OCI-LY7 (cell line): ENCODE data around the gene C8B.

Experiments
- CTCF ChIP-seq: fragments of 200-600 bp; sonication (generic); conservative IDR thresholded peaks from 2 replicates; pipeline ENCODE4 v1.5.1; 2014; ENCODE audit warnings: mild to moderate bottlenecking, antibody characterized with exemption, low read length, moderate library complexity, mixed read lengths
- EZH2phosphoT487 ChIP-seq: fragments of 200-600 bp; sonication (generic); IDR thresholded peaks from 2 replicates; pipeline ENCODE4 v1.6.1; 2018; ENCODE audit warnings: low read depth, borderline replicate concordance, mild to moderate bottlenecking, mixed run types, antibody characterized with exemption, low read length, moderate library complexity, mixed read lengths

DNA sequence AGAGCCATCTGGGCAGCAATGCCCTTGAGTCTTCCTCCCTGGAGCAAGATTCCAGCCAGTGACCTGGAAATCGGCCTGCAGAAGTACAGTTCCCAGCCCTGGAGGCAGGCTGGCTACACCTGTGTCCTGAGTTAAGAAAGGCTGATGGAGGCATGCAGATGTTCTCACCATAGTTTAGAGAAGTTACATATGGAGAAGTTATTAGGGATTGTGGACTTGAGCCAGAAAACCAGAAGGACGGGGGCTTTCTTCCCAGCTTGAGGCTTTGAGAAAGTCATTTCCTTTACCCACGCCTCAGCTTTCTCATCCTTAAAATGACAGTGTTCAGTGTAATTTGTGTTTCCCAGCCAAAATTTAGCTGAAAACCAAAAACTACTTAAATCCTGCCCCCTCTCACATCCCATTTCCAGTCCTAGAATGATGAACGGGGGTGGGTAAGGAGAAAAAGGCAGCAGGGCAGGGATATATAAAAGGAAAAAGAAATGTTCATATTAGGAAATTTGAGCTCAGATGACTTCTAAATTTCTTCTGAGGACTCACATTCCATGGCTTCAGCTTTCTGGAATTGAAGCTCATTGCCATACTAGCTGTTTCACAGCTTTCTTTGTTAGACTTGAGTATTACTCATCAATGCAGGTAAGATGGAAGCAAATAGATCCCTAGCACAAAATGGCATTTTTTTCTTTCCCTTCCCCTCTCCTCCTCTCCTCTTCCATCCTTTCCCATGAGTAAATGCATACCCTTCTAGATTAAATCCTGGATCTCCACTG is 14.4 kb upstream of the C8B start:
- TF ChIP-seq CTCF, result no peak
- no peak for TF ChIP-seq EZH2phosphoT487
